Muscle layer of duodenum (tissue), 2 donors: ENCODE measurements around the gene WNT7A.

Source experiments
- H3K27ac ChIP-seq: one replicate; pipeline ENCODE4 v1.7.0; 2013; ENCODE audit warnings: mild to moderate bottlenecking, low read length
- H3K27me3 ChIP-seq: one replicate; pipeline ENCODE4 v1.7.0; 2013; ENCODE audit warnings: low read depth, mild to moderate bottlenecking, control low read depth, low read length
- H3K36me3 ChIP-seq, 2 donors: one replicate each; pipeline ENCODE4 v1.7.0; 2013; ENCODE audit warnings: low read length in 2 of 2, control low read depth in 1 of 2, mild to moderate bottlenecking in 1 of 2; ENCODE audit not compliant: insufficient read depth in 2 of 2, control insufficient read depth in 1 of 2
- H3K4me1 ChIP-seq, 2 donors: one replicate each; pipeline ENCODE4 v1.7.0; 2013; ENCODE audit warnings: low read length in 2 of 2, mild to moderate bottlenecking in 2 of 2, control low read depth in 1 of 2, moderate library complexity in 1 of 2; ENCODE audit not compliant: insufficient read depth in 2 of 2, control insufficient read depth in 1 of 2
- H3K4me3 ChIP-seq, 2 donors: one replicate each; pipeline ENCODE4 v1.7.0; 2013; ENCODE audit warnings: low read length in 2 of 2, low read depth in 1 of 2, mild to moderate bottlenecking in 1 of 2
- H3K9me3 ChIP-seq, 2 donors: one replicate each; pipeline ENCODE4 v1.7.0; 2013; ENCODE audit warnings: low read length in 2 of 2, control low read depth in 1 of 2, mild to moderate bottlenecking in 1 of 2; ENCODE audit not compliant: control insufficient read depth in 1 of 2
- donor health status: healthy.

WNT7A gene

DNA sequence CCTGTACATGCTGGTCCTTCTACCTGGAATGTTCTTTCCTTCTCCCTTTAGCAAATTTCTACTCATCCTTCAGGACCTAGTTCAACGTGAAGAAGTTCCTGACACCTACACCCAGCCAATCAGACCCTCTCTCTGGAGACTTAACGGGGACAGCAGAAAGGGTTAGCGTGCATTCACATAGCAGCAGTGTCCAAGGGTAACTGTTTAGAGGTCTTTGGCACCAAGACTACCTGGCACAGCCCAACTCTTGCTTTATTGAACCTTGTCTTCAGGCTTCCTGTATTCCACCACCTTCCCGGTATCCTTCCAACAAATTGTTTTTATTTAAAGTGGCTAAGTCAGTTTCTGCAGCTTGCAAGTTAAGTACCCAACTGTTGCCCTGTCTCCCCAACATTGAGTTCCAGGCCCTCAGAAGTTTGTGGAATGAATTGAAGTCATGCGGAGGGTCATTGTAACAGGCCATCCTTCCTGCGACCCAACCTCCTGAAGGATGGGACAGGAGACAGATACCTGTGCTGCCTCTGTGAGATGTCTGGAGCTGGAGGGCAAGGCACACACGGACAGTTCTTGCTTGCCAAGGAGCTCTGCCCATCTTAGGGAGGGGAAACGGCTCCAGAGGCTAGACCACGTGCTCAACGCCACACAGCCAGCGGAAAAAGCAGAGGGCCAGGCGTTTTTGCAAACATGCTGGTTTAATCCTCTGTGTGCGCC, 14.4 kb upstream of the WNT7A start:
- H3K4me3 ChIP-seq, result no peak overlapping the region
- H3K36me3 ChIP-seq, result no peaks in the 10 kb centered on the region
- no peak overlapping the region for H3K27ac ChIP-seq
- no peaks in the 10 kb centered on the region for H3K27me3 ChIP-seq
- H3K9me3 ChIP-seq, result no peaks in the 10 kb centered on the region
- H3K4me1 ChIP-seq, result peaks cover 4 to 7% of the 10 kb centered on the region in 2 donors

GRCh38 chr3:13892304-13892703, 12.4 kb upstream of the WNT7A start:
- Histone ChIP-seq H3K27me3 (no peaks in the 10 kb centered on the region), H3K4me1 (peaks cover 4 to 7% of the 10 kb centered on the region in 2 donors), H3K36me3 (no peaks in the 10 kb centered on the region), H3K9me3 (no peaks in the 10 kb centered on the region), H3K4me3 (no peak overlapping the region), H3K27ac (no peak overlapping the region)

GRCh38 chr3:13891492-13892073, 11.7 kb upstream of the WNT7A start:
- Histone ChIP-seq H3K4me1 (peaks cover 4 to 7% of the 10 kb centered on the region in 2 donors), H3K27ac (no peak overlapping the region), H3K9me3 (no peaks in the 10 kb centered on the region), H3K4me3 (no peak overlapping the region), H3K27me3 (no peaks in the 10 kb centered on the region), H3K36me3 (no peaks in the 10 kb centered on the region)

GRCh38 chr3:13891017-13891392, 11.1 kb upstream of the WNT7A start:
- Histone ChIP-seq H3K9me3 (no peaks in the 10 kb centered on the region), H3K27me3 (no peaks in the 10 kb centered on the region), H3K27ac (no peak overlapping the region), H3K4me3 (no peak overlapping the region), H3K4me1 (peaks cover 0 to 2% of the 10 kb centered on the region in 2 donors), H3K36me3 (no peaks in the 10 kb centered on the region)

DNA sequence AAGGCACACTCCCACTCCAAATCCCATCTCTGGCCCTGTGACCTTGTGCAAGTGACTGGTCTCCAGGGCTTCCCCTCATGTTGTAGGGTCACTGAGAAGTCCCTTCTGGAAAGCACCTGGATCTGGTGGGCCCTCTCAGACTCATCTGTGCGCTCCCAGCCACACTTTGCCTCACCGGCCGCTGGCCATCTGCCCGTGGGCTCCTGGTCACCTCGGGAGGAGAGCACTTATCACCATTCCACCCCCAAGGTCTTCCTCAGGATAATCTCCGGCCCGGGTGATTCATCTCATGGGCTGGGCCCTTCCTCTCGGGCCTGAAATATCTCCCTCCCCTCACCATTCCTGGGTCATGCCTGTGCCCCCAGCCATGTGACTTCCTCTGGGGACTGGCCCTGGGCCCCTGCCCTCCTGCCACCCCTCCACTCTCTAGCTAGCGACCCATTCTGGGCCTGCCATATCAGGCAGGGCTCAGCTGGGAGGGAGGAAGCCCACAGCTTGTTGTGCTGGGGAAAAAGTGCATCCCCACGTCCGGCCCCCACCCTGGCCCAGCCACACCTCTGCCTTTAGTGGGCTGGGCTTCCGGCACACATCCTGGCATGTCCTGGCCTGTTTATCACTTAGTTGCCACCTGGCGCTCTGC, 10.6 kb upstream of the WNT7A start:
- no peak overlapping the region for H3K27ac ChIP-seq
- no peaks in the 10 kb centered on the region for H3K27me3 ChIP-seq
- H3K4me3 ChIP-seq, result no peak overlapping the region
- H3K36me3 ChIP-seq, result no peaks in the 10 kb centered on the region
- no peaks in the 10 kb centered on the region for H3K4me1 ChIP-seq
- H3K9me3 ChIP-seq, result no peaks in the 10 kb centered on the region

- no peaks in the 10 kb centered on the region for H3K36me3 ChIP-seq
- no peaks in the 10 kb centered on the region for H3K4me1 ChIP-seq
Measured at GRCh38 chr3:13888576-13888975, 8.7 kb upstream of the WNT7A start.

DNA sequence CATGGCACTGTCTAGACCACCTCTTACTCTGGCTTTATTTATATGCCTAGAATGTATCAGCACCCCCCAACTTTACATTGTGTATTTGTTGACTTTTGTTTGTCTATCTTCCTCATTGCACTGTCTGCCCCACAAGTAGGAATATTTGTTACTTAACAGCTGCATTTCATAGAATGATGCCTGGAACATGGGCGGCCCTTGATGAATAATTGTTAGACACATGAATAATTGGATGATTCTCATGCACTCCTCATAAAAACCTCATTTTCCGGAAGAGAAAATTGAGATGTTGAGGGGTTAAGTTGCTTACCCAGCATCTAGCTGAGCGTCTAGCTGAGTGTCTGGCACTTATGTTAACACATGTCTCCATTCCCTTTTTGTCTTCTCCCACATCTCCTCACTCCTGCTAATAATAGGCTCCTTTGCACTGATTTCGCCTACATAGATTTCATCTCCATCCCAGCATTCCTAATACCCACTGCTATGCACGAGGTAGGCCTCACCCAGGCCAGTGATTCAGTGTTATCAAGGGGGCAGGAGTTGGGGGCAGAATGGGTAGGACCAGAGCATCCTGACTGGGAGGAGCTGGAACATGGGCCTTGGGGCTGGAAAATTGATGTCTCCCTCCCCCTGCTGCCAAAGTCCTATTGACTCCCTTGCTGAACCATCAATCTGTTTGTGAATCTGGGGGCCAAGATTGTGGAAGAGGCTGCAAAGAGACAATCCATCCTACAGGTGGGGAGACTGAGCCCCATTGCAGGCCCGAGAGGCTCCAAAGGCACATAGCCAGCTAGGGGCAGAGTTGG, 7.8 kb upstream of the WNT7A start:
- H3K27ac ChIP-seq, result no peak overlapping the region
- no peaks in the 10 kb centered on the region for H3K36me3 ChIP-seq
- no peaks in the 10 kb centered on the region for H3K9me3 ChIP-seq
- H3K4me3 ChIP-seq, result no peak overlapping the region
- H3K27me3 ChIP-seq, result no peaks in the 10 kb centered on the region
- H3K4me1 ChIP-seq, result no peaks in the 10 kb centered on the region

More at GRCh38 chr3:13888576-13888975, 8.7 kb upstream of the WNT7A start:
- Histone ChIP-seq H3K4me3 (no peak overlapping the region), H3K27ac (no peak overlapping the region), H3K9me3 (no peaks in the 10 kb centered on the region), H3K27me3 (no peaks in the 10 kb centered on the region)

- Histone ChIP-seq H3K27ac (no peak overlapping the region), H3K36me3 (no peaks in the 10 kb centered on the region), H3K27me3 (no peaks in the 10 kb centered on the region), H3K4me3 (no peak overlapping the region), H3K9me3 (peaks cover 4 to 5% of the 10 kb centered on the region in 2 donors), H3K4me1 (no peaks in the 10 kb centered on the region)
Measured at GRCh38 chr3:13886593-13887129, 6.8 kb upstream of the WNT7A start.

GRCh38 chr3:13885704-13886010, 5.8 kb upstream of the WNT7A start:
- Histone ChIP-seq H3K4me1 (peaks cover 0 to 2% of the 10 kb centered on the region in 2 donors), H3K36me3 (no peaks in the 10 kb centered on the region), H3K9me3 (peaks cover 4 to 5% of the 10 kb centered on the region in 2 donors), H3K27ac (no peak overlapping the region), H3K4me3 (no peak overlapping the region), H3K27me3 (peaks cover 8% of the 10 kb centered on the region)

DNA sequence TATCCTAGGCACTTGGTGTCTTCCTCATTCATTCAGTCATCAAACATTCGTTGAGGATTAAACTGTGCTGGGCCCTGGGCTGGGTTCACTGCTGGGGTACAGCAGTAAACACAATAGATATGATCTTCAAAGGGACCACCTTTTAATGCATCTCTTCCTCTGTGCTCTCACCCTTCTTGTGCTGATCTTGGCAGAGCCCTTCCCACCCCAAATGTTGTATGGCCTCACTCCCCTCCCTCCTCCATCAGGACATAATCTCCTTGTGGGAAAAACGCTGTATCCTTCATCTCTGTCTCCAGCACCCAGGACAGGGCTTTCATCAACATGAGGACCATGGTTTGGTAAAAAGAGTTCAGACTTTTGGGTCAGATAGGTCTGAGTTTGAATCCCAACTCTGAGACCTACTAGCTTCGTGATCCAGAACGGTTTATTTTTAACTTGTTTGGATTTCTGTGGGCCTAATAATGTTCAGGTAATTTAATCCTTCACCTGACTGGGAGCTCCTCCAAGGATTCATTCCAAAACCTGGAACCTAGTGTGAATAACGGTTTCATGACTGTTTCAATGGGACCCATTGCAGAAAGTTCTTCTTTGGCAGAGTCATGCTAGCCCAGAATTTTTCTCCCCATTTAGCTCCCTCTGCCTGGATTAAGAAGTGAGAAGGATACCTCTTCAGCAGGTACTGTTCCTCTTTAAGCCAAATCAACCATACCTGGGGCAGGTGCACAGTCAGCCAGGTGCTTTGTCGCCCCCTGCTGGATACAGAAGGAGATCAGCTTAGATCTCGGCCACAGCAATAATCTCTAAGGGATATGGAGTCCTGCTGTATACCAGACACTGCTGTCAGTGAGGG, 5.2 kb upstream of the WNT7A start:
- Histone ChIP-seq H3K27me3 (peaks cover 8% of the 10 kb centered on the region), H3K4me1 (peaks cover 0 to 7% of the 10 kb centered on the region in 2 donors), H3K27ac (no peak overlapping the region), H3K36me3 (no peaks in the 10 kb centered on the region), H3K4me3 (no peak overlapping the region), H3K9me3 (peaks cover 4 to 5% of the 10 kb centered on the region in 2 donors)
